Measurements from ENCODE around the gene UTP3.

DNA sequence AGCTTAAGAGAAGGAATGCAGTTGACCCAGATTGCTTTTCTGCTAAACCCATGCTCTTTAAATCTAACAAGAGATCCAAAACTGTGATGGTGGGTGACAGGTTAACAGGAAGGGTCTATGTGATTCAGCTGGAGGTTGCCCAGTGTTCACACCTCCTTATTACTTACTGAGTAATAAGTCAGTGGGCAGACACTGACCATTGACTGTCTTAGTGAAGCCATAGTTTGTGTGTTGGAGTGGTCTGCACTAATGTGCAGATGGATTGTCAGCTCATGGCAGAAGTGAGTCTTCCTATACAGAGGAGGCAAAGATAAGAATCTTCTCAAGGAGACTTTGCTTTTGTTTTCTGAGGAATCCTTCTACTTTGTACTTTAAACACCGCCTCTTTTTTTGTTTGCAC lies 18.2 kb downstream of the UTP3 start:
- TF ChIP-seq CTCF (IDR thresholded peaks at IDR 0.05) = no peak
- TF ChIP-seq POLR2A (IDR thresholded peaks at IDR 0.05) = no peak

All from heart left ventricle (tissue), 13 donors.